NCI-H1694 treated with DMSO at 0.1 percent for 48 hours (cell line): ENCODE results near the gene DNAL1.
"Not testable (repeated sequence)": the region's sequence is repeated elsewhere in the genome, so short reads cannot be mapped to it uniquely, and the experiment has no call there.

Source experiments
- DNase-seq: peaks from one replicate; lab custom pipeline; 2025; lab: John Stamatoyannopoulos, UW

The DNAL1 gene

DNA sequence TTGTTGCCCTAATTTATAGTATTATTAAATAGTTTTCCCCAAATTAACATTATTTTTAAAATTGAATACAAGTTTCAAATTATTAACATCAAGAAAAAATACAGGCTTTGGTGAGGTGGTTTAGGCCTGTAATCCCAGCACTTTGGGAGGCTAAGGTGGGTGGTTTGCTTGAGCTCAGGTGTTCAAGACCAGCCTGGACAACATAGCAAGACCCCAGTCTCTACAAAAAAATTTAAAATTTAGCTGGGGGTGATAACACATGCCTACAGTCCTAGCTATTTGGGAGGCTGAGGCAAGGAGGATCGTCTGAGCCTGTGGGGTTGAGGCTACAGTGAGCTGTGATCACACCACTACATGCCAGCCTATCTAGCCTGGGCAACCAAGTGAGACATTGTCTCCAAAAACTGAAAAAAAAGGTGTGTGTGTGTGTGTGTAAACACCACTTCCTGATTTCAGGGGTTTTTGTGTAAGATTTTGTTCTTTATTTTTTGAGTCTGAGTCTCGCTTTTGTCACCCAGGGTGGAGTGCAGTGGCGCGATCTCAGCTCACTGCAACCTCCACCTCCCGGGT lies 3.9 kb upstream of the DNAL1 start:
- DNase-seq, result no peak

DNA sequence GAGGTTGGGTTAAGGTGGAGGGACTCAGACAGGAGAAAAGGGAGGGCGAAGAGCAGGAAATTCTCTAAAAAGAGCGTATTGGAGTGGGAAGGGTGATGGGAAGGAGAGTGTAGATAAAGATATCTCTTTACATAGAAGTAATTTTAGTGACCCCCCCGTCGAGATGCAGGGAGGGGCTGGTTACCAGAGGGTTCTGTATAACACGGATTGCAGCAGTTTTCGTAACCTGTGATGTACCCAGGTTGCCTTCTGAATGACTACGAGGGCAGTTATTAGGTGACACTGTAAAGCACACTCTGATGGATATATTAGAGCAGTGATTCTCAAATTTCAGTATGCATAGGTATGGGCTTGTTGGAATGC lies 443 bp downstream of the DNAL1 start:
- no peak for DNase-seq

DNA sequence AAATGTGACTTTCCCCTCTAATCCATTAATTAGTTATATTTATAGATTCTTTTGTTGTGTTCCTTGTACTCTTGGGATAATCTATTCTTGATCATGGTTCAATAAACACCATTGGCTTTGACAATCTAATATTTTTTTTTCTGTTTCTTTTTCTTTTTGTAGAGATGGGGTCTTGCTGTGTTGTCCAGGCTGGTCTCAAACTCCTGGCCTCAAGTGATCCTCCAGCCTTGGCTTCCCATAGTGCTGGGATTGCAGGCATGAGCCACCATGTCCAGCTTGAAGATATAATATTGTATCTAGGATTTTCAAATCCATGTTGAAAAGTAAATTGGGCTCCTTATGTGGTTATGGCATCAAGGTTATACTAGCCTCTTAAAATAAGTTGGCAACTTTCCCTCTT lies 6.2 kb downstream of the DNAL1 start:
- no peak for DNase-seq

DNA sequence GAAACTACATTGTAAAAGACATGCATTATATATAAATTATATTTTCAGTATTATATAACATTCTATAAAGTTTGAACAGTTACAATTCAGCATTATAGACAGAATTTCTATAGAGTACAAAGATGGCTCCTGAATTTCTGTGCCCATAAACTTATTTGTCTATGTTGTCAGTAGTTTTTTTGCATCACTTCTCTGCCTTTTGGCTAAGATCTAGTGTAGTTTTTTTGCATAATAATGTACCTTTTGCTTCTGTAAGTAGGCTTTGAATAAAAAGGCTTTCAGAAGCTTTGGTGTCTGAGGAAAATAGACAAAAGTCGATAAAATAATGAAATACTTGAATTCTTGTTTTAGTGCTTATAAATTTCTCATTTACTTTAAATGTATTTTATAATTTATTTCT lies 11.1 kb downstream of the DNAL1 start:
- DNase-seq, result no peak

DNA sequence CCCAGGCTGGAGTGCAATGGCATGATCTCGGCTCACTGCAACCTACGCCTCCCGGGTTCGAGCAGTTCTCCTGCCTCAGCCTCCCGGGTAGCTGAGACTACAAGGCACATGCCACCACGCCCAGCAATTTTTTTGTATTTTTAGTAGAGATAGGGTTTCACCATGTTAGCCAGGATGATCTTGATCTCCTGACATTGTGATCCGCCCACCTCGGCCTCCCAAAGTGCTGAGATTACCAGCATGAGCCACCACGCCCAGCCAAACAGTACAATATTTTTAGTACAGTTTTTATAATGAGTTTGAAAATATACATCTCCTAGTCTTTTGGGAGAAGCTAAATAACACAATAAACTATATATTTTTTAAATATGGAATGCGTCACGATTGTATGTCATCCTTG lies 14.4 kb downstream of the DNAL1 start:
- DNase-seq, result not testable (repeated sequence)

DNA sequence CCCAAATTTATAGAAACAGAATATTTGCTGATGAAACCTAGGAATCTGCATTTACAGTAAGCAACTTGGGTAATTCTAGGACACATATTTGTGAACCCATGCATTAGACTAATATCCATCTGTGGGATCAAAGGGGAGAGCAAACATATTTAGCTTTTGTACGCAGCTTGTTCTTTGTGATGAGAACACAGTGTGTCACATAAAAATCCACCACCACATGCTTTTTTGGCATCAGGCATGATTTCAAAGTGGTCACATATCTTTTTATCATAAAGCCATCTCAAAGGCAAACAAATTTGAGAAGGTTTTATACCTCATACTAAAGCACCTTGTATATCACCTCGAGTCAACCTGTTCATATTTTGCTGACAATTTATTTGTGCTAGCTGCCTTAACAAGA lies 15.7 kb downstream of the DNAL1 start:
- DNase-seq, result no peak

DNA sequence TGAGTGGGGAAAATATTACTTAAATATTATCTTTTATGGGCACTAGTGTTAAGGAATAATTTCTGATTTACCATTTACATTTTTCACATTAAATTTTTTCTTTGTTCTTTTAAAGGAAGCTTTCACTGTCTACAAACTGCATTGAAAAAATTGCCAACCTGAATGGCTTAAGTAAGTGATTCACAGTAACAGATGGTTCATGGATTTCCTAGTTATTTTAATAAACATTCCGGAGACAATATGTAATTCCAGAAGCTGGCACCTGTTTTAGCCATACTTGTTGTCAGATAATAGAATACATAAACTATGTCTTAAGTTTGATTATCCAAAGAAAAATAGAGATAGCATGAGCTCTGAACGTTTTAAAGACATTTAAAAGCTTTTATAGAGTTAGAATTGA lies 17.1 kb downstream of the DNAL1 start:
- DNase-seq, result peak; percentile 48

DNA sequence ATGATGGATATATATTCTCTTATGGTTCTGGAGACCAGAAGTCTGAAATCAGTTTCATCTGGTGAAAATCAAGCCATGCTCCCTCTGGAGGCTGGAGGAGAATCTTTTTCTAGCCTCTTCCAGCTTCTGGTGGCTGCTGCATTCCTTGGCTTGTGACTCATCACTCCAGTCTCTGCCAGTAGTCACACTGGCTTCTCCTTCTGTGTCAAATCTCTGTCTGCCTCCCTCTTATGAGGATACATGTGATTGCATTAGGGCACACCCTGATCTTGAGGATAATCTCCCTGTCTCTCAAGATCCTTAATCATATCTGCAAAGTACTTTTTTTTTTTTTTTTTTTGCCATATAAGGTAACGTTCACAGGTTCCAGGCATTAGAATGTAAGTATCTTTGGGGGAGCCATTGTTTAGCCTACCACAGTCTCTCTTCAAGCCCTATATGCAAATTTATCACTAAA lies 17.7 kb downstream of the DNAL1 start:
- DNase-seq, result no peak

DNA sequence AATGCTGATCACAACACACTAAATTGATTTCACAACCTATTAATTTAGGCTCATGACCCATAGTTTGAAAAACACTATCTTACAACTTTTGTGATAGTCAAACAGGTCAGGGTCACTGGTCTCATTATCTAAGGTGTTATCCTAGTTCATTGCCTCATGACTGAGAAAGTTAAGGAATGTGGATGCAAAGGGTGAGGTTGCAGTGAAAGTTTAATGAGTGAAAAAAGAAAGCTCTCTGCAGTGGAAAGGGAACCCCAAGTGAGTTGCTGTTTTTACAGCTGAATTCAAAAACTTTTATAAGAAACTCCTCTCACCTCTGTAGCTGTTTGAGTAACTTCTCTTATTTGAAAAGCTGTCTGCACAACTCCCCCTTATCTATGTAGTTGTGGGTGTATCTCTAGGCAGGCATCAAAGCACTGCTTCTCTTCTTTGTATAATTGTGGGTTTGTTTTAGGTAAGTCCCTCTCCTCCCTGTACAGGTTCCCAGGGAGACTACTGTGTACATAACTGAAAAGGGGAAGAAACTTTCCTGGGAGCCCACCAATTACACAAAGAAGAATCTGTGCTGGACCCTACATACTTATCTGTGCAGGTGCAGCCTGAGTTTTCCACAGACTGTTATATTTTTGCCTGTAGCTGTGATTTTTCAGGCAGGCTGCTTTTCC lies 18.9 kb downstream of the DNAL1 start:
- DNase-seq, result no peak

DNA sequence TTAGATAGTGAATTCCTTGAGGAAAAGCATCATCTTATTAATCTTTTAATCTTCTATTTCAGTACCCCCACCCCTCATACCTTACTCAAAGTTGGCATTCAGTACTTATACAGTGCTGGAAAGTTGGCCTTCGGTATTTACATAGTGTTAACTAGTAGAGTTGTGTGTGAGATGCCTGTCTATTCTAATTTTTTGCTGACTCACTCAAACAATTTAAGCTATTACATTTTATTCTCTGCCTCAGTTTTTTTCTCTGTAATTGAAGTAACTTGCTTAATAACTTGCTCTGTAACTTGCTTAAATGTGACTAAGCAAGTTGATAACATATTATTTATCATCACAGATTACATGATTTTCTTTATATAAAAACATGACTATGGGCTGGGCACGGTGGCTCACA lies 20.3 kb downstream of the DNAL1 start:
- no peak for DNase-seq

DNA sequence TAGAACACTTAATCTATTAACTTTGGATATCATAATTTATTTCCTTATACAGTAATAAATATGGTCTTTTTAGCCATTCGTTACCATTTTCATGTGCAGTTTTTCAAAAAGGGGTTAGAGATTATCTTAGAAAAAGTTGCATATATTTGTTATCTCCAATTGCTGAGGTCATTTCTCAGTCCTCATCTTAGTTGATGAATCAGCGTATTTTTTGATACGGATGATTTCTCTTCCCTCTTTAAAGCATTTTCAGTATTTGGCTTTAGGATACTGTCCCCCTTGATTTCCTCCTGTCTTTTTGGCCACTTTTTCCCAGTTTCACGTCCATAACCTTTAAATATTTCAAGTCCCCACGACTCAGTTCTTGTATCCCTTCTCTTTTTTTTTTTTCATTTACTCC lies 21.8 kb downstream of the DNAL1 start:
- DNase-seq, result no peak

DNA sequence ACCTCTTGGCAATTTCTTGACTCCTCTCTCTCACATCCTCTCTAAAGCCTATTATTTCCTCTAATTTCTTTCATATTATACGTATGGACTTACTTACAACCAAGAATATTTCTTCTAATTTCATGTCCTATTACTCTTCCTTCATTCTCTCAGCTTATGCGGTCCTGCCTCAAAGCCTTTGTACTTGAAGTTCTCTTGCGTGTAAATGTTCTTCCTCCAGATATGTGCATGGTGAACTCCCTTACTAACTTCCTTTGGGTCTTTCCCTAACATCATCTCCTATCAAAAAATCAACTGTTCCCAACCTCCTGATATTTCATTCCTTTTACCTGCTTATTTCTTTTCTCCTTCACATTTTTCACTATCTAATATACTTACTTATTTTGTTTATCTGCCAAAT lies 23.1 kb downstream of the DNAL1 start:
- no peak for DNase-seq

DNA sequence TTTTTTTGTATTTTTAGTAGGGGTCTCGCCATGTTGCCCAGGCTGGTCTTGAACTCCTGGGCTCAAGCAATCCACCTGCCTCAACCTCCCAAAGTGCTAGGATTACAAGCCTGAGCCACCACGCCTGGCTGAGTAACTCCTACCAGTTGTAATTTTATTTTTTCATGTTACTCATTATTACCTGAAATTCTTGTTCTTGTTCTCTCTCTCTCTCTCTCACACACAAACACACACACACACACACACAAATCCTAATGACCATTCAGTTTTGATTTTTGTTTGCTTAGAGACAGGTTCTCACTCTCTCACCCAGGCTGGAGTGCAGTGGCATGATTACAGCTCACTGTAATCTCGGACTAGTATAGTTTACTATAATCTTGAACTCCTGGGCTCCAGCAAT lies 30.2 kb downstream of the DNAL1 start:
- no peak for DNase-seq

DNA sequence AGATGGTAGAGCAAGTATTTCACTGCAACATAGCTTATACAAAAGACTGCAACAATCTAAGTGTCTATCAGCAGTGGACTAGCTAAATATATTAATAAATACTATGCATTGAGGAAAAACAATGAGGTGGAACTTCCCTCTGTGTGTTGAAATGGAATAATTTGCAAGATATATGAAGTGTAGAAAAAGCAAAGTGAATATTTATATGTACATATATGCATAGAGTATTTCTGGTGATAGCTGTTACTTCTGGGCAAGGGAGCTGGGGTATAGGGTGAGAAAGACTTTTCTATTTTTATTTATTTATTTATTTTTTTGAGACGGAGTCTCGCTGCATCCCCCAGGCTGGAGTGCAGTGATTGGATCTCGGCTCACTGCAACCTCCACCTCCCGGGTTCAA lies 33.9 kb downstream of the DNAL1 start:
- DNase-seq, result no peak

DNA sequence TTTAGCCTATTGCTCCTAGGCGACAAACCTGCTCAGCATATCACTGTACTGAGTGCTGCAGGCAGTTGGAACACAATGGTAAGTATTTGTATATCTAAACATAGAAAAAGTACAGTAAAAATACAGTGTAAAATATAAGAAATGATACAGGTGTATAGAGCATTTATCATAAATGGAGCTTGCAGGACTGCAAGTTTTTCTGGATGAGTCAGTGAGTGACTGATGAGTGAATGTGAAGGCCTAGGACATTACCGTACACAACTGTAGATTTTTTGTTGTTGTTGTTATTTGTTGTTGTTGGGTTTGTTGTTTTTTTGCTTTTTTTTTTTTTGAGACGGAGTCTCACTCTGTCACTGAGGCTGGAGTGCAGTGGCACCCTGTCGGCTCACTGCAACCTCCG lies 36.0 kb downstream of the DNAL1 start:
- DNase-seq, result no peak

DNA sequence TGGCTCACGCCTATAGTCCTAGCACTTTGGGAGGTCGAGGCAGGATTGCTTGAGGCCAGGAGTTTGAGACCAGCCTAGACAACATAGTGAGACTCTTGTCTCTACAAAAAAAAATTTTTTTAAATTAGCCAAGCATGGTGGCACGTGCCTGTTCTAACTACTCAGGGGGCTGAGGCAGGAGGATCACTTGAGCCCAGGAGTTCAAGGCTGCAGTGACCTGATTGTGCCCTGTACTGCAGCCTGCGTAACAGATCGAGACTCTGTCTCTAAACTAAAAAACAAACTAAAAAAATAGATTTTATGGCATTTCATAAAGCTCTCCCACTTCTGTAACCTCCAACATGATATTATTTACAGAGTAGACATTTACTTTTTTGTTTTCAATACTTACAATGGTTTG lies 39.8 kb downstream of the DNAL1 start:
- DNase-seq, result no peak

DNA sequence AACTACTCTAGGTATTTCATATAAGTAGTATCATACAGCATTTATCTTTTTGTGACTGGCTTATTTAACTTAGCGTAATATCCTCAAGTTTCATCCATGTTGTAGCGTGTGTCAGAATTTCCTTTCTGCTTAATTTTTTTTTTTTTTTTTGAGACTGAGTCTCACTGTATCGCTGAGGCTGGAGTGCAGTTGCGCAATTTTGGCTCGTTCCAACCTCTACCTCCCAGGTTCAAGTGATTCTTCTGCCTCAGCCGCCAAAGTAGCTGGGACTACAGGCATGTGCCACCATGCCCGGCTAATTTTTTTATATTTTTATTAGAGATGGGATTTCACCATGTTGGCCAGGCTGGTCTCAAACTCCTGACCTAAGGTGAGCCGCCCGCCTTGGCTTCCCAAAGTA lies 40.5 kb downstream of the DNAL1 start:
- DNase-seq, result no peak

DNA sequence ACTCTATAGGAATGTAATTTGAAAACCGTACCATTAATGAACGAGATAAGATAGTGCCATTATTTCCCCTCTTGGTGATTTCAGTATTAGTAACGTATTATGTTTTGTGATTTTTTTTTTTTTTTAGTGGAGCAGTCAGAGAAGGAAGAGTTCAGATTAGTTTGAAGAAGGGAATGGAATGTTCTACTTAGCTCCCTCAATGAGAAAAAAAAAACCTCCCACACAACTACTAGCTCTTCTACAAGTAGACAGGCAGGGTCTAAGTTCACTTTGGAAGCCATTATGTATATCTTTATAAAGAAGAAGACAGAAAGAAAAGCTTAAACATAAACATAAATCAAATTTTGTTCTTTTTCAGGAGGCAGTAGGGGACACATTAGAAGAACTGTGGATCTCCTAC lies 42.1 kb downstream of the DNAL1 start:
- DNase-seq, result no peak

DNA sequence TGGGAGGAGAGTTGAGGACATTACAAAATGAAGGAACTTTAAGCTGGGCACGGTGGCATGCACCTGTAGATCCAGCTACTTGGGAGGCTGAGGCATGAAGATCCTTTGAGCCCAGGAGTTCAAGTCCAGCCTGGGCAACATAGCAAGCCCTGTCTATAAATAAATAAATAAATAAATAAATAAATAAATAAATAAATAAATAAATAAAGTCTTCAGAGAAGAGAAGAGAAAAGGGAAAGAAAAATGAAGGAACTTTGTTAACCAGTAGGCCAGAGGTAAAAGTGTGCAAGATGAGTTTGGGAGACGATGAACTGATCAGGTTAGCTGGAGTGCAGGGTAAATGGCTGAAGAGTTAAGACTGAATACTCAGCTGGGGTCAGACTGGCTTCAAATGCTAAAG lies 49.3 kb downstream of the DNAL1 start:
- DNase-seq, result no peak

DNA sequence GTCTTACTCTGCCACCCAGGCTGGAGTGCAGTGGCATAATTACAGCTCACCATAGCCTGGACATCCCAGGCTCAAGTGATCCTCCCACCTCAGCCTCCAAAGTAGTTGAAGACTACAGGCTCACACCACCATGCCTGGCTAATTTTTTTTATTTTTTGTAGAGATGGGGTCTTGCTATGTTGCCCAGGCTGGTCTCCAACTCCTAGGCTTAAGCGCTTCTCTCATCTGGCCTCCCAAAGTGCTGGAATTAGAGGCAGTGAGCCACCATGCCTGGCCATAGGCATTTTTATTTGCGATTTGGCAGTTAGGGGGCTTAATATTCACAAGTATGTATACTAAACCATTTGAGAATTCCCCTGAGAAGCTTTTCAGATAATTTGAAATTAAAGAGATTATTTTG lies 50.3 kb downstream of the DNAL1 start:
- DNase-seq, result no peak

DNA sequence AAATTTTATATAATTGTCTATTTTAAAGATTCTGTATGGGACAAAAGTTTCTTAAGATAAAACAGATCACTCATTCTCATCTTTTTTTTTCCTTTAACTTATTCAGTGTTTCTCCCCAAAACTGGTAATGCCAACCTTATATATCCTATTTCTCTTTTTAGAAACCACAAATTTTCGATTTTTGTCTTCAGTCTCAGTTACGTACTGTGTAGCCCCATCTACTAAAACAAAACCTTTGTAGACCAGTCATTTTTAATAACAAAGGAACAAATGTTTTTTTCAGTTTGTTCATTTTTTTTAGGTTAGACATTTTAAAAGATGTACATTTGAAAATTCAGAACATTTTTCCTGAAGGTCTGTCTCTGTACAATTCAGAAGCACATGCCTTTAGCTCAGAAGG lies 51.2 kb downstream of the DNAL1 start:
- no peak for DNase-seq

DNA sequence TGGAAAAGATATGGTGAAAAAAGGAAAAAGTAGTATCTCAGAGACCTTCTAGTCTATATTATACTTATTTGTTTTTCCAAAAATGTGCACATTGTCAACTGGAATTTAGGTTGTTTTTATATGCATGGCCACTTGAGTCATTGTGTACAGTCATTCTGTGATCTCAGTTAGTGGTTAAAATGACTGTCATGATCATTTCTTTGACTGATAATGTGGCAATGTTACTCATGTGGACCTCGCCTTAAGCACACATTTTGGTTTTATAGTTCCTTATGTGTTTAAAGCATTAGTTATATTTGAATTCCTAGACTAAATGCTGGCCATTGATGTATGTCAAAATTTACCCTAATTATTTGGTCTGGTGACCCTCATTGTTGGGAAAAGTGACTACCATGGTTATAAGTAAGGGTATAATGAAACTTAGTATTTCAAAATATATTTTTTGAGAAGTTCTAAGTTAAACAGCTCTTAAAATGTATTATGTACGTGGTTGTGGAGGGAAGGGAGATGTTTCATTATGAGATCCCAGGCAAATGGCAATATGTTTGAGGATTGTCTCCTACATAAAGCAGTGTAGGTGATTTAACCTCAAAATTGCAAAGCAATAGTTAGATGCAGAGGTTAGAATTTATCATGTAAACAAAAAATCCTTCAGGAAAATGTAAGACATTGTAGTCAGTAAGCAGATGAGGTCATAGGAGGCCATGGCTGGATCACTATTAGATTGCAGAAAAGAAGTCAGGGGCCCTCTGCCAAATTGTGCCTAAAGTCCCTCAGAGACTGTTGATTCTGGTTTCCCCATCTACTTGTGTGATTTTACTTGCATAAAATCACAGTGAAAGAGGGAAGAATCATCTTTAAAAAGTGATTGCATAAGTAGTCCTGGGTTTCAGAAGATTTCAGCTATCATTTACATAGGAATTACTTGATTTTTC lies 51.9 kb downstream of the DNAL1 start:
- DNase-seq, result no peak

DNA sequence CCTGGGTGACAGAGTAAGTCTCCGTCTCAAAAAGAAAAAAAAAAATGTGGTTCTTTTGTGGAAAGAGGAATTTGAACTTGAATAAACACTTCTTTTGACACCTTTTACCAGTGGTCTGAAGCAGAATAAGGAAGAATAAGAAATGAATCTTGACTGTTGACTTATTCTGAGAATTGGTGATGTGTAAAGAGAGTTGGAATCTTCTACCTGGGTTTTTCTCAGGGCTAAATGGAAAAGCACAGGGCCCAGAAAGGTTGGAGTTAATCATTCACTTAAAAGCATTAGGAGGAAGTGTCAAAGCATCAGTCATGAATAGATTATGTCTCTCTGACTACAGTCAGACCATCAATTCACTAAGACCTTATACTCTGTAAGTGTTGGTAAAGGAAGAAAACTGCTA lies 55.5 kb downstream of the DNAL1 start:
- no peak for DNase-seq
